ENCODE results near the gene KCNJ14. TPM values are rescaled to one million over a fixed set of nuclear protein-coding genes. Genes with fewer than 3 reads are reported as not detected.

Gene KCNJ14
- total RNA-seq, 1 donor from 2014 or later, result 2.0 TPM

- H3K9me3 Mint-ChIP-seq, result no peaks in the 10 kb centered on the region
- H3K36me3 Mint-ChIP-seq (ENCODE audit: low read depth), result peaks cover 18% of the 10 kb centered on the region
- no peak for DNase-seq (ENCODE audit: low read depth, low spot score)
- H3K4me1 Mint-ChIP-seq, result peaks cover 24% of the 10 kb centered on the region
- H3K27me3 Mint-ChIP-seq (ENCODE audit: low read depth), result peaks cover 9% of the 10 kb centered on the region
- peak overlapping the region; percentile 83 for H3K4me3 Mint-ChIP-seq
- no peak for TF ChIP-seq CTCF (conservative IDR thresholded peaks at IDR 0.05)
- H3K27ac Mint-ChIP-seq (ENCODE audit: unreplicated experiment), result no peak overlapping the region
Measured at GRCh38 chr19:48473161-48473966, 18.0 kb downstream of the KCNJ14 start.

- Mint-ChIP-seq H3K4me1 (peaks cover 16% of the 10 kb centered on the region), H3K4me3 (peak overlapping the region; percentile 73), H3K9me3 (no peaks in the 10 kb centered on the region), H3K27me3 (ENCODE audit: low read depth) (peaks cover 3% of the 10 kb centered on the region), H3K27ac (ENCODE audit: unreplicated experiment) (peak overlapping the region; percentile 87), H3K36me3 (ENCODE audit: low read depth) (peaks cover 16% of the 10 kb centered on the region)
- no peak for DNase-seq (ENCODE audit: low read depth, low spot score)
- no peak for TF ChIP-seq CTCF (conservative IDR thresholded peaks at IDR 0.05)
Measured at GRCh38 chr19:48474084-48474592, 18.8 kb downstream of the KCNJ14 start.

GRCh38 chr19:48475369-48476068, 20.1 kb downstream of the KCNJ14 start:
- peaks cover 8% of the 10 kb centered on the region for H3K27me3 Mint-ChIP-seq (ENCODE audit: low read depth)

GRCh38 chr19:48476176-48476575, 20.8 kb downstream of the KCNJ14 start:
- no peak for TF ChIP-seq CTCF (conservative IDR thresholded peaks at IDR 0.05)
- peaks cover 8% of the 10 kb centered on the region for H3K27me3 Mint-ChIP-seq (ENCODE audit: low read depth)
- no peak for DNase-seq (ENCODE audit: low read depth, low spot score)
- H3K36me3 Mint-ChIP-seq (ENCODE audit: low read depth), result peaks cover 18% of the 10 kb centered on the region
- peak overlapping the region; percentile 73 for H3K4me3 Mint-ChIP-seq
- H3K4me1 Mint-ChIP-seq, result peaks cover 8% of the 10 kb centered on the region
- H3K9me3 Mint-ChIP-seq, result no peaks in the 10 kb centered on the region
- H3K27ac Mint-ChIP-seq (ENCODE audit: unreplicated experiment), result no peak overlapping the region

More at GRCh38 chr19:48475369-48476068, 20.1 kb downstream of the KCNJ14 start:
- DNase-seq (ENCODE audit: low read depth, low spot score), result no peak
- Mint-ChIP-seq H3K9me3 (no peaks in the 10 kb centered on the region), H3K4me1 (peaks cover 13% of the 10 kb centered on the region), H3K4me3 (peak overlapping the region; percentile 73), H3K36me3 (ENCODE audit: low read depth) (peaks cover 21% of the 10 kb centered on the region), H3K27ac (ENCODE audit: unreplicated experiment) (no peak overlapping the region)
- no peak for TF ChIP-seq CTCF (conservative IDR thresholded peaks at IDR 0.05)

GRCh38 chr19:48477067-48477685, 21.8 kb downstream of the KCNJ14 start:
- Mint-ChIP-seq H3K4me1 (peaks cover 13% of the 10 kb centered on the region), H3K27me3 (ENCODE audit: low read depth) (peaks cover 11% of the 10 kb centered on the region), H3K36me3 (ENCODE audit: low read depth) (peaks cover 17% of the 10 kb centered on the region), H3K27ac (ENCODE audit: unreplicated experiment) (no peak overlapping the region), H3K4me3 (peak overlapping the region; percentile 51), H3K9me3 (no peaks in the 10 kb centered on the region)
- no peak for TF ChIP-seq CTCF (conservative IDR thresholded peaks at IDR 0.05)
- DNase-seq (ENCODE audit: low read depth, low spot score), result no peak
